GM21423 (cell line): ENCODE results near the gene ZBTB38.

Experiments
- ATAC-seq: cut with Tn5 transposase; IDR thresholded peaks from one replicate; pipeline ENCODE4 v1.9.1; 2021; ENCODE audit warnings: mild to moderate bottlenecking, moderate library complexity; ENCODE audit not compliant: unreplicated experiment

The ZBTB38 gene

GRCh38 chr3:141336672-141337522, 31.4 kb upstream of the ZBTB38 start:
- peak; percentile 90 for ATAC-seq

GRCh38 chr3:141337523-141337854, 30.8 kb upstream of the ZBTB38 start:
- no peak for ATAC-seq

GRCh38 chr3:141337991-141338390, 30.3 kb upstream of the ZBTB38 start:
- ATAC-seq, result no peak

GRCh38 chr3:141338881-141339280, 29.4 kb upstream of the ZBTB38 start:
- ATAC-seq, result no peak

GRCh38 chr3:141341536-141341935, 26.8 kb upstream of the ZBTB38 start:
- no peak for ATAC-seq

- ATAC-seq, result no peak
Observed at GRCh38 chr3:141342386-141342785, 25.9 kb upstream of the ZBTB38 start.

GRCh38 chr3:141343077-141343476, 25.2 kb upstream of the ZBTB38 start:
- no peak for ATAC-seq

GRCh38 chr3:141343865-141344271, 24.4 kb upstream of the ZBTB38 start:
- ATAC-seq, result no peak

- no peak for ATAC-seq
Observed at GRCh38 chr3:141345528-141345927, 22.8 kb upstream of the ZBTB38 start.

GRCh38 chr3:141346007-141346406, 22.3 kb upstream of the ZBTB38 start:
- ATAC-seq, result no peak

GRCh38 chr3:141346418-141346817, 21.9 kb upstream of the ZBTB38 start:
- ATAC-seq, result no peak

GRCh38 chr3:141346839-141347238, 21.5 kb upstream of the ZBTB38 start:
- ATAC-seq, result no peak

- no peak for ATAC-seq
Observed at GRCh38 chr3:141348837-141349236, 19.5 kb upstream of the ZBTB38 start.

GRCh38 chr3:141349711-141350110, 18.6 kb upstream of the ZBTB38 start:
- no peak for ATAC-seq

- no peak for ATAC-seq
Observed at GRCh38 chr3:141350666-141351065, 17.6 kb upstream of the ZBTB38 start.

GRCh38 chr3:141352262-141352984, 15.9 kb upstream of the ZBTB38 start:
- no peak for ATAC-seq

- no peak for ATAC-seq
Observed at GRCh38 chr3:141353652-141354495, 14.4 kb upstream of the ZBTB38 start.

GRCh38 chr3:141354517-141354916, 13.8 kb upstream of the ZBTB38 start:
- ATAC-seq, result no peak

GRCh38 chr3:141355242-141355641, 13.1 kb upstream of the ZBTB38 start:
- ATAC-seq, result no peak

- no peak for ATAC-seq
Observed at GRCh38 chr3:141356046-141356445, 12.3 kb upstream of the ZBTB38 start.

GRCh38 chr3:141360888-141361598, 7.3 kb upstream of the ZBTB38 start:
- ATAC-seq, result no peak
